GM12875 (cell line): ENCODE data around the gene PARD6A.

Experiments used
- H3K4me3 ChIP-seq: one replicate; pipeline ENCODE4 v1.5.1; 2011; ENCODE audit warnings: low read depth, low read length, control low read depth
- CTCF ChIP-seq: IDR thresholded peaks from 2 replicates; pipeline ENCODE4 v1.5.1; 2011; ENCODE audit warnings: low read depth, mild to moderate bottlenecking, control low read depth, inconsistent platforms, low read length, moderate library complexity, borderline replicate concordance; ENCODE audit not compliant: insufficient read depth

The PARD6A gene

GRCh38 chr16:67694611-67695010 is 33.9 kb downstream of the PARD6A start:
- H3K4me3 ChIP-seq: no peak overlapping the region

DNA sequence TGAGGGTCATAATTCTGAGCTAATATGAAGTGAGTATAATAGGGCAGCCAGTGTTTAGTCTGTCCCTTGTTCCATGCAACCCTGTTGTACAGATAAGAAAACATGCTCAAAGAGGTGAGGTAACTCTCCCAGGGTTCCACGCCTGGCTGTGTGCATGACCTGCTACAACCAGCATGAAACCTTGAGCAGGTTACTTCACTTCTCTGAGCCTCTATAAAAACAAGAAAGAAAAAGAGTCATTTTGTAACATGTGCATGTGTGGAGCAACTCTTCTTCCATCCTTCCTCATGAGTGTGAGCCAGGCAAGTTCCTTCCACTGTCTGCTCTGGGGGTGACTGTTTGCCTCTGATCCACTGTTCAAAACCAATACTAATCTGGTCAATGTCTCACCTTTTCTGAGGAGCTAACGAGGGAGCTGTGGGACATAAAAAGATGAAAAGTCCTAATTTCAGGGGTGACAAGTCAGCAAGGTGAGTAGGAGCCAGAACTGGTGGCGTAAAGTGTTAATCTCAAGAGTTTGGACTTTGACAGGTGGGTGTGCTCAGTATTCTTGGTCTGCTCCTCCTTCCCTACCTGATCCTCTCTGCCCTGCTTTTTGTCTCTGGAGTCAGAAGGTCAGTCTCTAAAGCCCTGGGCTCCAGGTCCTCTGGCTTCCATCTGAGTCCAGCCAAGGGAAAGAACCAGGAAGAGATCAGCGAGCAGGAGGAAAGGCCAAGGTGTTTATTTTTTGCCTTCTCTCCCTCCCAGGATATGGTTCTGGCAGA is 36.8 kb downstream of the PARD6A start:
- no peak overlapping the region for H3K4me3 ChIP-seq
- TF ChIP-seq CTCF: no peak

More at GRCh38 chr16:67694611-67695010, 33.9 kb downstream of the PARD6A start:
- no peak for TF ChIP-seq CTCF

DNA sequence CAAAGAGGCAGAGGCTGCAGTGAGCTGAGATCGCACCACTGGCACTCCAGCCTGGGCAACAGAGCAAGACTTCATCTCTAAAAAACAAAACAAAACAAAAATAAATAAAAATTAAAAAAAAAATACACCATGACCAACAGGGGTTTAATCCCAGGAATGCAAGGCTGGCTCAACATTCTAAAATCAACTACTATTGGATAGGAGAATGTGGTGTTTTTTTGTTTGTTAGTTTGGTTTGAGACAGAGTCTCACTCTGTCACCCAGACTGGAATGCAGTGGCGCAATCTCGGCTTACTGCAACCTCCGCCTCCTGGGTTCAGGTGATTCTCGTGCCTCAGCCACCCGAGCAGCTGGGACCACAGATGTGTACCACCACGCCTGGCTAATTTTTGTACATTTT is 38.5 kb downstream of the PARD6A start:
- no peak for TF ChIP-seq CTCF
- H3K4me3 ChIP-seq: no peak overlapping the region

DNA sequence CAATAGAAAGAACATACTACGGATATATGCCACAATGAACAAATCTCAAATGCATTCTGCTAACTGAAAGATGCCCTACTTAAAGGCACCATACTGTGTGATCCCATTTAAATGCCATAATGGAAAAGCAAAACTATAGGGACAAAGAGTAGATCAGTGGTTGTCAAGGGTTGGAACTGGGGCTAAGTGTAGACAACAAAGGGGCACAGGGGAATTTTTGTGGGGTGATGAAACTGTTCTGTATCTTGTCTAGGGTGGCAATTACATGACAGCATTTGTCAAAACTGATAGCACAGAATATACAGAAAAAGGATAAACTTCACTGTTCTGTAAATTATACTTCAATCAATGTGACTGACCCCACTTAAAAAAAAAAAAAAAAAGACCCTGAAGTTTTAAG is 40.7 kb downstream of the PARD6A start:
- TF ChIP-seq CTCF: no peak

GRCh38 chr16:67702130-67702529 is 41.4 kb downstream of the PARD6A start:
- no peak overlapping the region for H3K4me3 ChIP-seq
- TF ChIP-seq CTCF: no peak

More for the DNA sequence above, 40.7 kb downstream of the PARD6A start:
- H3K4me3 ChIP-seq: no peak overlapping the region

GRCh38 chr16:67703626-67704025 is 42.9 kb downstream of the PARD6A start:
- H3K4me3 ChIP-seq: no peak overlapping the region
- TF ChIP-seq CTCF: no peak

DNA sequence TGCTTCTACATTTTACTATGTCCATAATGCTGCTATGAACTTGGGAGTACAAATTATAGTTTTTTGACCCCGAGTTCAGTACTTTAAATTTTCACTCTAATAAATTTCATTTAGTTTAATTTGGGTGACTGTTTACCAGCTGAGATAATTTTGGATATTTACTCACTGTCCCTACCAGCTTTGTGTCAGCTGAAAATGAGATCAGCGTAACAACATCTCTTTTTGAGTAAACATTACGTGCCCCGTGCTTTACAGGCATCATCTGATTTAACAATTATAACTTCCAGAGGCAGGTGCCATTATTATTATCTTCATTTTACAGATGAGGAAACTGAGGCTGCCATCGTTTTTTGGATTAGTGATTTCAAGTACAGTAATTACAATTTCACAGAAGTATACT is 43.4 kb downstream of the PARD6A start:
- no peak overlapping the region for H3K4me3 ChIP-seq
- TF ChIP-seq CTCF: no peak
